IMR-90 (cell line): ENCODE results near the gene VPS39. TPM values are rescaled to one million over a fixed set of nuclear protein-coding genes. Genes with fewer than 3 reads are reported as not detected.

ENCODE experiments used
- ATAC-seq: fragments of 200-7000 bp; cut with Tn5 transposase; 2 replicates; pipeline ENCODE4 v1.9.1; 2020; ENCODE audit warnings: low read depth, mild to moderate bottlenecking, moderate library complexity
- BruUV-seq: library from RNA; stranded (reverse); fragments of 400-500 nt; replicated peaks from 2 replicates; lab custom pipeline; 2021; lab: Mats Ljungman, UMichigan
- CTCF ChIA-PET: fragments of 300-600 bp; formaldehyde crosslinking; extraction: SDS; loops from one replicate; lab custom pipeline; 2021; ENCODE audit warnings: antibody characterized with exemption; lab: Yijun Ruan, JAX
- POLR2A ChIA-PET: fragments of 300-600 bp; sonication (Branson Sonifier 250); formaldehyde crosslinking; loops from one replicate; lab custom pipeline; 2022; ENCODE audit warnings: antibody characterized with exemption; ENCODE audit not compliant: unreplicated experiment; lab: Charles Lee
- DNase-seq: peaks from one replicate; pipeline ENCODE4 v3.0.0; 2013
- H2AFZ ChIP-seq: replicated peaks from 2 replicates; pipeline ENCODE3; 2013; ENCODE audit warnings: low read length, mild to moderate bottlenecking; ENCODE audit not compliant: poor library complexity
- H2AK5ac ChIP-seq: 2 replicates; pipeline ENCODE4 v1.6.1; 2013; ENCODE audit warnings: low read depth, low read length, inconsistent platforms
- H2AK9ac ChIP-seq: replicated peaks from 2 replicates; pipeline ENCODE3; 2013; ENCODE audit warnings: mild to moderate bottlenecking, low read depth, low read length, moderate library complexity; ENCODE audit not compliant: poor library complexity
- H2BK120ac ChIP-seq: 2 replicates; pipeline ENCODE4 v1.6.1; 2013; ENCODE audit warnings: low read depth, low read length, inconsistent platforms
- H2BK15ac ChIP-seq: 3 replicates; pipeline ENCODE4 v1.6.1; 2013; ENCODE audit warnings: low read depth, low read length, inconsistent platforms
- H2BK20ac ChIP-seq: 2 replicates; pipeline ENCODE4 v1.6.1; 2013; ENCODE audit warnings: low read depth, mild to moderate bottlenecking, inconsistent platforms, low read length, moderate library complexity
- H2BK5ac ChIP-seq: 2 replicates; pipeline ENCODE4 v1.6.1; 2013; ENCODE audit warnings: mild to moderate bottlenecking, low read depth, low read length, inconsistent platforms; ENCODE audit not compliant: poor library complexity, severe bottlenecking
- H3K14ac ChIP-seq: replicated peaks from 2 replicates; pipeline ENCODE4 v1.6.1; 2013; ENCODE audit warnings: low read depth, low read length, inconsistent platforms
- H3K18ac ChIP-seq: 2 replicates; pipeline ENCODE4 v1.6.1; 2013; ENCODE audit warnings: low read depth, low read length, control low read depth
- H3K23ac ChIP-seq: 2 replicates; pipeline ENCODE4 v1.6.1; 2013; ENCODE audit warnings: low read depth, low read length, inconsistent platforms
- H3K27ac ChIP-seq: 2 replicates; pipeline ENCODE4 v1.5.1; 2013; ENCODE audit warnings: mild to moderate bottlenecking, control low read depth, low read length; ENCODE audit not compliant: insufficient read depth
- H3K27me3 ChIP-seq: 2 replicates; pipeline ENCODE4 v1.6.1; 2013; ENCODE audit warnings: low read length; ENCODE audit not compliant: control insufficient read depth, insufficient read depth
- H3K36me3 ChIP-seq: 2 replicates; pipeline ENCODE4 v1.6.1; 2013; ENCODE audit warnings: low read length, mixed read lengths; ENCODE audit not compliant: control insufficient read depth, insufficient read depth
- H3K4ac ChIP-seq: 2 replicates; pipeline ENCODE4 v1.6.1; 2013; ENCODE audit warnings: low read depth, low read length, inconsistent platforms
- H3K4me1 ChIP-seq: 2 replicates; pipeline ENCODE4 v1.6.1; 2013; ENCODE audit warnings: low read length, mixed read lengths; ENCODE audit not compliant: control insufficient read depth, insufficient read depth
- H3K4me2 ChIP-seq: 2 replicates; pipeline ENCODE4 v1.6.1; 2013; ENCODE audit warnings: low read depth, mild to moderate bottlenecking, control low read depth, low read length, moderate library complexity
- H3K4me3 ChIP-seq: 2 replicates; pipeline ENCODE4 v1.5.1; 2013; ENCODE audit warnings: low read depth, mild to moderate bottlenecking, control low read depth, low read length, moderate library complexity; ENCODE audit not compliant: insufficient read depth
- H3K56ac ChIP-seq: 2 replicates; pipeline ENCODE4 v1.6.1; 2013; ENCODE audit warnings: low read length, inconsistent platforms; ENCODE audit not compliant: insufficient read depth; ENCODE audit errors: extremely low read depth
- H3K79me1 ChIP-seq, 2 experiments: 2 replicates each; pipeline ENCODE4 v1.6.1; 2013; ENCODE audit warnings: low read length in 2 of 2, inconsistent platforms in 1 of 2, low read depth in 1 of 2
- H3K9ac ChIP-seq: 2 replicates; pipeline ENCODE4 v1.6.1; 2013; ENCODE audit warnings: low read depth, low read length, control low read depth
- H3K9me1 ChIP-seq: 2 replicates; pipeline ENCODE4 v1.6.1; 2013; ENCODE audit warnings: low read length, inconsistent platforms; ENCODE audit not compliant: insufficient read depth
- H3K9me3 ChIP-seq: 2 replicates; pipeline ENCODE4 v1.6.1; 2013; ENCODE audit warnings: low read length; ENCODE audit not compliant: control insufficient read depth, insufficient read depth
- H4K20me1 ChIP-seq: 2 replicates; pipeline ENCODE4 v1.6.1; 2013; ENCODE audit warnings: low read length, inconsistent platforms; ENCODE audit not compliant: insufficient read depth
- H4K5ac ChIP-seq: 2 replicates; pipeline ENCODE4 v1.6.1; 2013; ENCODE audit warnings: mild to moderate bottlenecking, low read depth, low read length, control low read depth
- H4K8ac ChIP-seq, 2 experiments: 2 replicates each; pipeline ENCODE4 v1.6.1; 2013; ENCODE audit warnings: low read depth in 2 of 2, low read length in 2 of 2, control low read depth in 1 of 2, inconsistent platforms in 1 of 2
- H4K91ac ChIP-seq: 2 replicates; pipeline ENCODE4 v1.6.1; 2013; ENCODE audit warnings: low read depth, low read length, inconsistent platforms; ENCODE audit not compliant: insufficient read depth
- BHLHE40 ChIP-seq: fragments of 150-350 bp; IDR thresholded peaks from 2 replicates; pipeline ENCODE4 v1.6.1; 2016; ENCODE audit warnings: mild to moderate bottlenecking, low read depth, low read length
- CEBPB ChIP-seq: IDR thresholded peaks from 2 replicates; pipeline ENCODE4 v1.6.1; 2012; ENCODE audit warnings: low read depth, low read length, improper control_type of control experiment
- CHD1 ChIP-seq: IDR thresholded peaks from 2 replicates; pipeline ENCODE4 v1.6.1; 2012; ENCODE audit warnings: low read depth, low read length, improper control_type of control experiment
- CTCF ChIP-seq: conservative IDR thresholded peaks from 2 replicates; pipeline ENCODE4 v1.5.1; 2012; ENCODE audit warnings: mild to moderate bottlenecking, low read depth, low read length, improper control_type of control experiment
- FOS ChIP-seq: fragments of 150-350 bp; IDR thresholded peaks from 2 replicates; pipeline ENCODE4 v1.6.1; 2016; ENCODE audit warnings: low read depth, low read length
- MAFK ChIP-seq: IDR thresholded peaks from 2 replicates; pipeline ENCODE4 v1.6.1; 2012; ENCODE audit warnings: low read depth, low read length, improper control_type of control experiment
- MAZ ChIP-seq: IDR thresholded peaks from 2 replicates; pipeline ENCODE4 v1.6.1; 2012; ENCODE audit warnings: low read depth, mild to moderate bottlenecking, low read length, improper control_type of control experiment, moderate library complexity, borderline replicate concordance
- MXI1 ChIP-seq: IDR thresholded peaks from 2 replicates; pipeline ENCODE4 v1.6.1; 2012; ENCODE audit warnings: low read depth, mild to moderate bottlenecking, low read length, moderate library complexity, borderline replicate concordance
- POLR2A ChIP-seq: IDR thresholded peaks from 2 replicates; pipeline ENCODE4 v1.6.1; 2012; ENCODE audit warnings: mild to moderate bottlenecking, low read depth, low read length
- RAD21 ChIP-seq: IDR thresholded peaks from 2 replicates; pipeline ENCODE4 v1.6.1; 2012; ENCODE audit warnings: low read length, improper control_type of control experiment
- RCOR1 ChIP-seq: IDR thresholded peaks from 2 replicates; pipeline ENCODE4 v1.6.1; 2012; ENCODE audit warnings: mild to moderate bottlenecking, low read length, improper control_type of control experiment; ENCODE audit not compliant: insufficient replicate concordance
- RFX5 ChIP-seq: IDR thresholded peaks from 2 replicates; pipeline ENCODE4 v1.8.0; 2012; ENCODE audit warnings: low read depth, mild to moderate bottlenecking, low read length, moderate library complexity
- SMC3 ChIP-seq: fragments of 150-350 bp; IDR thresholded peaks from 2 replicates; pipeline ENCODE4 v1.6.1; 2016; ENCODE audit warnings: low read depth, mild to moderate bottlenecking, antibody characterized with exemption, low read length, moderate library complexity
- USF2 ChIP-seq: fragments of 150-350 bp; IDR thresholded peaks from 2 replicates; pipeline ENCODE4 v1.6.1; 2017; ENCODE audit warnings: mild to moderate bottlenecking, antibody characterized with exemption, low read length, low read depth
- WGBS, 2 experiments: methylation state at CpG; one replicate each; pipeline versions ENCODE4 v1.1.5 to v1.1.7; 2013; ENCODE audit warnings: missing lambda C conversion rate in 2 of 2; ENCODE audit not compliant: insufficient read length in 1 of 2; ENCODE audit errors: extremely low coverage in 2 of 2; 5-methylcytosine and 5-hydroxymethylcytosine counted together
- dilution Hi-C: fragments of 300-500 bp; cut with HindIII; formaldehyde crosslinking; loops from one replicate; pipeline ENCODE4 v1.14.3; 2018; ENCODE audit warnings: low sequenced_read_pairs; ENCODE audit not compliant: unreplicated experiment
- in situ Hi-C: fragments of 300-500 bp; cut with MboI; formaldehyde crosslinking; loops from 3 replicates; pipeline ENCODE4 v1.14.3; 2019; ENCODE audit warnings: low sequenced_read_pairs, inconsistent platforms, mixed read lengths
- intact Hi-C: fragments of 100-400 bp; cut with micrococcal nuclease; formaldehyde crosslinking; loops from 2 replicates; pipeline ENCODE4 v1.10.0; 2022
- polyA plus RNA-seq, 3 experiments: library from polyadenylated mRNA; depleted of rRNA; stranded (reverse); fragments of >200 nt; gene quantifications; 2 replicates each; pipeline ENCODE4 v1.2.3, GENCODE V29; 2012; ENCODE audit warnings: low replicate concordance in 1 of 3
- total RNA-seq: library from RNA; depleted of rRNA; stranded (reverse); fragments of >200 nt; gene quantifications from 2 replicates; pipeline ENCODE4 v1.2.3, GENCODE V29; 2012
- TF ChIP-seq, protein P1 (sequence below): fragments of 150-350 bp; IDR thresholded peaks from 2 replicates; pipeline ENCODE4 v1.6.1; 2016; ENCODE audit warnings: low read depth, mild to moderate bottlenecking, low read length, moderate library complexity, borderline replicate concordance

Gene VPS39
- total and polyA plus RNA-seq, 2 of the 4 experiments (the other 2 are of a cell fraction), result 49.7 to 52.2 TPM

DNA sequence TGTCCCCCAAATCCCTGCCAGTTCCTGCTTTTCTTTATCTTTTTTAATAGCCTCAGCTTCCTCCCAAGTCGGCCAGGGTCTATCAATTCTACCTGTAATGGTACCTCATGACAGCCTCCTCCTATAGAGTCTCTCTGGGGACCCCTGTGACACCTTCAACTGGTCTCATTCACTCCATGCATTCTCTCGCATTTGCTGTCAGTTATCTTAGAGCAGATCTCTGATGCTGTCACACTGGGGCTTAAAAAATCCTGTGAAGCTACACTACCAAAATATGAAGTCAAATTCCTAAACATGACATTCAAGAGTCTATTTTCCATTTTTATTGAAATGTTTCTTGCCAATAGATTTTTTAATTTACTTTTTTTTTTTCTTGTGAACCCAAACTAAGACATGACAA is 5.5 kb downstream of the VPS39 start:
- H2AK9ac ChIP-seq, result no peak overlapping the region
- no peak for ATAC-seq
- peaks cover 4% of the 10 kb centered on the region; the same call in 1 of the 2 replicates for H4K20me1 ChIP-seq
- H3K56ac ChIP-seq, result no peak overlapping the region
- peaks cover 4% of the 10 kb centered on the region; the same call in 1 of the 2 replicates for H3K4me1 ChIP-seq
- no peak overlapping the region for H4K91ac ChIP-seq
- in situ Hi-C loops (no loop called here), dilution Hi-C loops (no loop called here), intact Hi-C loops (no loop called here)
- no peak overlapping the region for H2BK5ac ChIP-seq
- BruUV-seq, result no TSS peak
- TF ChIP-seq, protein P1, sequence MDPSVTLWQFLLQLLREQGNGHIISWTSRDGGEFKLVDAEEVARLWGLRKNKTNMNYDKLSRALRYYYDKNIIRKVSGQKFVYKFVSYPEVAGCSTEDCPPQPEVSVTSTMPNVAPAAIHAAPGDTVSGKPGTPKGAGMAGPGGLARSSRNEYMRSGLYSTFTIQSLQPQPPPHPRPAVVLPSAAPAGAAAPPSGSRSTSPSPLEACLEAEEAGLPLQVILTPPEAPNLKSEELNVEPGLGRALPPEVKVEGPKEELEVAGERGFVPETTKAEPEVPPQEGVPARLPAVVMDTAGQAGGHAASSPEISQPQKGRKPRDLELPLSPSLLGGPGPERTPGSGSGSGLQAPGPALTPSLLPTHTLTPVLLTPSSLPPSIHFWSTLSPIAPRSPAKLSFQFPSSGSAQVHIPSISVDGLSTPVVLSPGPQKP, result no peak
- TF ChIP-seq MXI1 (no peak), CEBPB (no peak), BHLHE40 (no peak), POLR2A (no peak), RCOR1 (no peak), RFX5 (no peak), USF2 (no peak), RAD21 (no peak), MAFK (no peak), FOS (no peak), MAZ (no peak), SMC3 (no peak), CTCF (no peak), CHD1 (no peak)
- H2AFZ ChIP-seq, result no peak overlapping the region
- no peak overlapping the region for H3K27ac ChIP-seq
- H3K4me2 ChIP-seq, result no peak overlapping the region
- no peak overlapping the region for H2BK120ac ChIP-seq
- ChIA-PET CTCF (interaction anchor here (0.5 kb wide), 1 partner anchor 804 kb away, joined by 3 read pairs; no protein-coding TSS in a partner anchor), POLR2A (no interaction called here)
- no peak overlapping the region for H3K14ac ChIP-seq
- WGBS, 2 experiments, result 55% methylated on average over 1 of the region's 2 CpGs; no CpG with 5 or more reads in 1 of the 2 experiments
- no peak overlapping the region for H2BK20ac ChIP-seq
- H2AK5ac ChIP-seq, result no peak overlapping the region
- H3K9ac ChIP-seq, result no peak overlapping the region
- no peak overlapping the region for H2BK15ac ChIP-seq
- H3K79me1 ChIP-seq, result peaks cover 48 to 73% of the 10 kb centered on the region in 2 experiments
- no peak for DNase-seq
- H4K5ac ChIP-seq, result no peak overlapping the region; the same call in 1 of the 2 replicates
- no peak overlapping the region for H4K8ac ChIP-seq
- H3K9me3 ChIP-seq, result no peaks in the 10 kb centered on the region
- no peak overlapping the region for H3K4ac ChIP-seq
- peaks cover 11% of the 10 kb centered on the region for H3K9me1 ChIP-seq
- H3K36me3 ChIP-seq, result peaks cover 13% of the 10 kb centered on the region
- no peak overlapping the region; the same call in 1 of the 2 replicates for H3K23ac ChIP-seq
- no peak overlapping the region for H3K4me3 ChIP-seq
- no peak overlapping the region for H3K18ac ChIP-seq
- no peaks in the 10 kb centered on the region for H3K27me3 ChIP-seq
